Breast epithelium (tissue), 4 donors: ENCODE results near the gene TRAF3IP1. TPM values are rescaled to one million over a fixed set of nuclear protein-coding genes. Genes with fewer than 3 reads are reported as not detected.
"Not testable (repeated sequence)": the region's sequence is repeated elsewhere in the genome, so short reads cannot be mapped to it uniquely, and the experiment has no call there.

Experiments used
- DNase-seq, 2 donors: peaks; one replicate each; pipeline ENCODE4 v3.0.0-alpha.2; 2019; ENCODE audit warnings: low spot score in 2 of 2
- H3K27ac ChIP-seq, 2 donors: fragments of 200-600 bp; sonication (generic) in 1 of 2; one replicate each; pipeline ENCODE4 v1.5.1; 2016 to 2019; ENCODE audit warnings: mild to moderate bottlenecking in 1 of 2
- H3K27me3 ChIP-seq, 2 donors: fragments of 200-600 bp; sonication (generic) in 1 of 2; one replicate each; pipeline versions ENCODE4 v1.5.1 to v1.6.0; 2017 to 2019; ENCODE audit warnings: control low read depth in 1 of 2, mild to moderate bottlenecking in 1 of 2
- H3K36me3 ChIP-seq: fragments of 200-600 bp; one replicate; pipeline ENCODE4 v1.5.1; 2019
- H3K4me1 ChIP-seq, 2 donors: fragments of 200-600 bp; sonication (generic); one replicate each; pipeline ENCODE4 v1.5.1; 2016 to 2019; ENCODE audit warnings: control low read depth in 1 of 2
- H3K4me3 ChIP-seq, 3 donors: fragments of 200-600 bp; sonication (generic); 1 replicate in 2 of 3; 2 replicates in 1 of 3; pipeline ENCODE4 v1.5.1; 2016 to 2019; ENCODE audit warnings: mild to moderate bottlenecking in 3 of 3, moderate library complexity in 2 of 3
- H3K9me3 ChIP-seq, 2 donors: fragments of 200-600 bp; sonication (generic) in 1 of 2; one replicate each; pipeline ENCODE4 v1.5.1; 2016 to 2019; ENCODE audit warnings: control low read depth in 1 of 2
- CTCF ChIP-seq, 3 donors: fragments of 450-650 bp; IDR thresholded peaks; one replicate each; pipeline ENCODE4 v1.5.1; 2016 to 2017; ENCODE audit warnings: antibody characterized with exemption in 3 of 3, mild to moderate bottlenecking in 3 of 3, moderate library complexity in 3 of 3
- POLR2A ChIP-seq: fragments of 450-650 bp; IDR thresholded peaks from one replicate; pipeline ENCODE4 v1.6.1; 2016; ENCODE audit warnings: antibody characterized with exemption, mild to moderate bottlenecking, moderate library complexity
- POLR2AphosphoS5 ChIP-seq, 3 donors: sonication (generic); formaldehyde crosslinking; IDR thresholded peaks; one replicate each; pipeline ENCODE4 v1.6.1; 2017; ENCODE audit warnings: antibody characterized with exemption in 3 of 3
- intact Hi-C: fragments of 100-400 bp; cut with DNase I; formaldehyde crosslinking; loops from one replicate; pipeline ENCODE4 v1.15.1; 2023; ENCODE audit warnings: low total_unique reads
- total RNA-seq, 3 donors: library from RNA; depleted of rRNA; stranded (reverse); fragments of >200 nt; gene quantifications; one replicate each; pipeline ENCODE4 v1.1.0, GENCODE V29; 2016

Gene TRAF3IP1
- total RNA-seq, 3 donors from 2014 or later = 12.1 to 20.6 (median 15.7) TPM

GRCh38 chr2:238398577-238398976, 78.3 kb downstream of the TRAF3IP1 start:
- no peak for DNase-seq
- TF ChIP-seq CTCF (IDR thresholded peaks at IDR 0.05) (no peak), POLR2AphosphoS5 (IDR thresholded peaks at IDR 0.05) (no peak), POLR2A (no peak)
- Histone ChIP-seq H3K27ac (no peak overlapping the region), H3K4me3 (no peak overlapping the region), H3K36me3 (no peaks in the 10 kb centered on the region), H3K4me1 (no peaks in the 10 kb centered on the region), H3K27me3 (no peaks in the 10 kb centered on the region), H3K9me3 (no peaks in the 10 kb centered on the region)
- intact Hi-C loops = no loop called here

DNA sequence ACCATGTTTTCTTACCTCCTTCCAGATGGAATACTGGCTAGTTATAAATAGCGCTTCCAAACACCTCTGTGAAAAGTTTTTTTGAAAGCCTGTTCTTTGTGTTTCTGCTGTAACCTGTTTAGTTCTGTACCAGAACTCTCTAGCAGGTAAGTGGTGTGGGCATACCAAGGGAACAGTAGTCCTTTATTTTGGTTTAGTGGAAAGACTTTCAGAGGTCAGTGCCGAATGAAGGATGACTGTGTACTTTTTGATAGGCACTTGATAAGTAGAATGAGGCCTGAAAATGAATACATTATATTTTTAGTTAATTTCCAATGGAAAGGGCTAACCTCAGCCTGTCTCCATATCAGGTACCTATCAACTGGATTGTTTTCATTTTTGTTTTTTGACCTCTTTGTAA, 78.8 kb downstream of the TRAF3IP1 start:
- intact Hi-C loops = no loop called here
- no peak for DNase-seq

GRCh38 chr2:238401551-238401950, 81.2 kb downstream of the TRAF3IP1 start:
- H3K36me3 ChIP-seq = no peaks in the 10 kb centered on the region
- no peak overlapping the region for H3K27ac ChIP-seq
- DNase-seq = no peak
- no peaks in the 10 kb centered on the region for H3K9me3 ChIP-seq
- H3K4me3 ChIP-seq = no peak overlapping the region
- H3K4me1 ChIP-seq = no peaks in the 10 kb centered on the region
- H3K27me3 ChIP-seq = no peaks in the 10 kb centered on the region
- TF ChIP-seq POLR2AphosphoS5 (IDR thresholded peaks at IDR 0.05) = no peak
- TF ChIP-seq CTCF (IDR thresholded peaks at IDR 0.05) = no peak
- TF ChIP-seq POLR2A = no peak
- intact Hi-C loops = no loop called here

More for the DNA sequence above, 78.8 kb downstream of the TRAF3IP1 start:
- Histone ChIP-seq H3K9me3 (no peaks in the 10 kb centered on the region), H3K36me3 (no peaks in the 10 kb centered on the region), H3K27me3 (no peaks in the 10 kb centered on the region), H3K4me1 (no peaks in the 10 kb centered on the region), H3K27ac (no peak overlapping the region), H3K4me3 (no peak overlapping the region)
- TF ChIP-seq POLR2AphosphoS5 (IDR thresholded peaks at IDR 0.05) (no peak), POLR2A (no peak), CTCF (IDR thresholded peaks at IDR 0.05) (no peak)

DNA sequence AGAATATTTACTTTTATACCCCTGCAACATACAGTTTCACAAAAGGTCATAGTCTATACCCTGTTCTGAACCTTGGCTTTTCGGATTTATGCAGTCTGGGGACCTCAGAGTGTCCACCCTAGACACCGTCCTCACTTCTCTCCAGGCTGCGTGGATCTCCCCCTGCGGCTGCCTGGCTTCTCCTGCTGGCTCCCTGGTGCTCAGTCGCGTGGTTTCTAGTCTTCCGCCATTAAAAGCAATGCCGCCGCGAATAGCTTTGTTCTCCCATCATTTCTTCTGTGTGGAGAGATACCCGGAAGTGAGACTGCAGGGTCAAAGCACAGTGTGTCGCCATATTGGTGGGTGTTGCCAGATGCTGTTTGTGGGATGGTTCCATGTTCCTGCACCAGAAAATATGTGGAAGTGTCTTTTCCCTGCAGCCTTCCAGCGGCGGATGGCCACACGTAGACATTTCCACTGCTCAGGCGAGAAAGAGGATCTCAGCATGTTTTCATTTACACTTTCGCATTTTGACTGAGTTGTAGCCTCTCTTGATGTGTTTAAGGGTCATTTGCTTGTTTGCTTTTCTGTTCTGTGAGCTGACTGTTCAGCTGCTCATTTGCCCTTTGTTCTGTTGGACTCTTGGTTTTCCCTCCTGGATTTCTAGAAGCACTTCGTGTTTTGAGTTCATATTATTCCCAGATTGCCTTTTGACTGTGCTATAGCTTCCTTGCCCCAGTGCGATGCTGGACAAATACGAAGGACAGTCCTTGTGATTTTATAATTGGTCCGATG, 83.5 kb downstream of the TRAF3IP1 start:
- no peaks in the 10 kb centered on the region for H3K36me3 ChIP-seq
- H3K27me3 ChIP-seq = no peaks in the 10 kb centered on the region
- TF ChIP-seq POLR2AphosphoS5 (IDR thresholded peaks at IDR 0.05) = no peak
- no peak for TF ChIP-seq CTCF (IDR thresholded peaks at IDR 0.05)
- TF ChIP-seq POLR2A = no peak
- H3K27ac ChIP-seq = no peak overlapping the region
- no peaks in the 10 kb centered on the region for H3K9me3 ChIP-seq
- DNase-seq = no peak
- intact Hi-C loops = no loop called here
- no peaks in the 10 kb centered on the region for H3K4me1 ChIP-seq
- H3K4me3 ChIP-seq = no peak overlapping the region

DNA sequence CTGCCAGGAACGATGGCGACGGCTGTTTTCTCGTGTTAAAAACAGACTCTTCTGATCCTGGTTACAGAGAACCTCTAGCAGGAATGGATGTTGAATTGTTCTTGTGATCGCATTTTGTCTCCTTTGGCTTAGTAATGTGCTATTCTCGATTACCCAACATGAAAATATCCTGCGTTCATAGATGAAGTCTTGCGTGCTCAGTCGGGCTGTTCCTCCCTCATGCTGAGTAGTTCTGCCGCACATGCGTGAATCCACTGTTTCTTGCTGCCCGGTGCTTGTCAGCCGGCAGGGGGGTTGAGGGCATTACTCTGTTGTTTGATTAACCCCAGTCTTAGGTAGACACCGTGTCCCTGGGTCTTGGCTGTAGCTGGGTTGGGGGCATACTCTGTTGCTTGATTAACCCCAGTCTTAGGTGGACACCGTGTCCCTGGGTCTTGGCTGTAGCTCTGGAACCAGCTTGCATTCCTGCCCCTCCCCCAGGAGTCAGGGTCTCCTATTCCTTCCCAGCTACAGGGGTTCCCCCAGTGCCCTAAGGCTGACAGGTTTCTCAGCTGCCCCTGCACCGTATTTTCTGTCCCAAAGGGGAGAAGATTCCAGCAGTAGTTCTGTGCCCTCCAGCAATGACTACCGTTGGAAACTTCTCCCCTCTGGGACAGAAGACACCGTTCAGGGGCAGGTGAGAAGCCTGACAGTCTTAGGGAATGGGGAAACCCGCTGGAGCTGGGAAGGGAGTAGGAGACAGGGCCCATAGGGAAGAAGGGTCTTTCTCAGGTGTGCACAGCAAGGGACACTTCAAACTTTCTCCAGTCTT, 84.3 kb downstream of the TRAF3IP1 start:
- H3K27me3 ChIP-seq = no peaks in the 10 kb centered on the region
- H3K4me3 ChIP-seq = no peak overlapping the region
- intact Hi-C loops = no loop called here
- no peak for DNase-seq
- no peaks in the 10 kb centered on the region for H3K4me1 ChIP-seq
- H3K27ac ChIP-seq = no peak overlapping the region
- TF ChIP-seq POLR2A = no peak
- TF ChIP-seq CTCF (IDR thresholded peaks at IDR 0.05) = no peak
- no peak for TF ChIP-seq POLR2AphosphoS5 (IDR thresholded peaks at IDR 0.05)
- H3K9me3 ChIP-seq = no peaks in the 10 kb centered on the region
- H3K36me3 ChIP-seq = no peaks in the 10 kb centered on the region

DNA sequence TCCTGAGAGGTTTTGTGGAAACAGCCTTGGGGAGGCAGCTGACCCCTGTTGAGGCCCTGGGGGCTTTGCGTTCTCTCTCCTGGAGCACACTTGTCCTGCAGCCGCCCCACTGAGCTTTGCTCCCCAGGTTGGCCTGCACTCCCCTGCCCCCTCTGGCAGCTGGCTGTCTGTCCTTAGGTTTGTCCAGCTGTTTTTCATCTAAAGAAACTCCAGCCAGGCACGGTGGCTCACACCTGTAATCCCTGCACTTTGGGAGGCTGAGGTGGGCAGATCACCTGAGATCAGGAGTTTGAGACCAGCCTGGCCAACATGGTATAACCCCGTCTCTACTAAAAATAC, 84.9 kb downstream of the TRAF3IP1 start:
- H3K36me3 ChIP-seq, H3K27ac ChIP-seq, H3K27me3 ChIP-seq, H3K9me3 ChIP-seq, intact Hi-C loops, DNase-seq, H3K4me3 ChIP-seq, H3K4me1 ChIP-seq: not testable (repeated sequence)
